GM18907 (cell line): ENCODE data around the gene PODXL2.

ENCODE experiments used
- ATAC-seq: cut with Tn5 transposase; IDR thresholded peaks from one replicate; pipeline ENCODE4 v1.9.1; 2021; ENCODE audit warnings: mild to moderate bottlenecking, moderate library complexity; ENCODE audit not compliant: unreplicated experiment

Gene PODXL2

DNA sequence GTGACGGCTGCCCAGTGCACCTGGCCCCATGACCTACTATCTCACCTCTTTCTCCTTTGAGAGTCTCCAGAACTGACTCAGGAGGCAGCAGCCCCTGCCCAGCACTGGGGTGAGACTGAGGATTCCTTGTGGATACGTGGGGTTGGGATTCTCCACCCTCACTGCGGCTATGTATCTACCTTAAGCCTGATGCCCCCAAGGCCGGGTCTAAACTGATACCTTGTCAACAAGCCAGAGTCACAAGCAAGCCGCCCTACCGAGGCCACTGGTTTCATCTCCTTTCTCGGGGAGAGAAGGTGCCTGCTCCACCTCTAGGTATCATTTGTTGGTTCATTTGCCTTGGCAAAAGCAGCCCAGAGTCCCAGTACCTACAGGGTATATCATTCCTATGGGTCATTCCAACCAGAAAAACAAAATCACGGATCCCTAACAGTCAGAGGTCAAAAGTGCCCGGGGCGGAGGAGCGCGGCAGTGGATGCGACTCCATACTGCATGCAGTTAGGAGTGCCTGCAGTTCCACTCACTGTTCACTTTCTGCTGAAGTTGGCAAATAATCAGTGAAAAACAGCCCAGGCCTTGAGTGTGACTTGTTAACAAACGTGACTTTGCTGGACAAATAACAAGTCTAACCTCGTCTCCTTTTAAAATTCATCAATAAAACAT is 91.3 kb downstream of the PODXL2 start:
- no peak for ATAC-seq

DNA sequence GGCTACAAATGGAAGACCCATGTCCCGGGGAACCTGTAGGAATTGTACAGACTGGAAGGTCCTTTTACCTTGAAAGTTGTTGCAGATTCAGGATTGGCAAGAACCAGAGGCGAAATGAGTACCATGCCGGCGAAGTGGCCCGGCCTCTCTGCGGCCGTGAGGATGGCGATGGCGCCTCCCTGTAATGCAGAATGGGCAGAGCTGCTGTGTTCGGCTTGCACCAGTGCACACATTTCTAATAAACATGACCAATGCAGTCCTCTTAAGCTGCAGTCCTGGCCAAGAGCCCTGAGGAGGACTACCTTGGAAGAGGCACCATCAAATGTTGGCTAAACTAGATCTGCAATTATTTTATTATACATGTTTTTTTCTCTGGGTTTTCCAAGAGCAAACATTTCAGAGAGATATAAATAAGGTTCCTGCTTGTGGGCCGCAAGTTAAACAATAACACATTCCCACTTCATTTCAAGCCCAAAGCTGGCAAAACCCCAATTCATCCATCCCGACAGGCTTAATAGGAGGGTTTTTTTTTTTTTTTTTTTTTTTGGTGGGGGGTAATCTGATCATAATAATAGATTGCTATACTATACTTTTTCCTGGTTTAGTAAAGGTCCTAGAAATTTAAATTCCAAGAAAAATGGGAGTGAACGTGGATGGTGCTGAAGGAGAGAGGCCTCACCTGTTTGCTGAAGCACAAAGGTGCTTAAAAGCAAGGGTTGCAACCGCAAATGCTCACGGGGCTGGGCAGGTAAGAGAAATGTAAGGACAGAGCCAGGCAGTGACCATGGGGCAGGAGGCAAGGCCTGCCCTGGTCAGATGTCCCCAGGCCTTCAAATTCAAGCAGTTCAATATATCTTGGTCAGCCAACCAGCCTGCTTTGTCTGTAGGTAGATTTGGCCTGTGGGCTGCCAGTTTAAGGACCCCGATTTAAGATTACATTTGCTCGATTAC is 92.3 kb downstream of the PODXL2 start:
- ATAC-seq, result no peak

DNA sequence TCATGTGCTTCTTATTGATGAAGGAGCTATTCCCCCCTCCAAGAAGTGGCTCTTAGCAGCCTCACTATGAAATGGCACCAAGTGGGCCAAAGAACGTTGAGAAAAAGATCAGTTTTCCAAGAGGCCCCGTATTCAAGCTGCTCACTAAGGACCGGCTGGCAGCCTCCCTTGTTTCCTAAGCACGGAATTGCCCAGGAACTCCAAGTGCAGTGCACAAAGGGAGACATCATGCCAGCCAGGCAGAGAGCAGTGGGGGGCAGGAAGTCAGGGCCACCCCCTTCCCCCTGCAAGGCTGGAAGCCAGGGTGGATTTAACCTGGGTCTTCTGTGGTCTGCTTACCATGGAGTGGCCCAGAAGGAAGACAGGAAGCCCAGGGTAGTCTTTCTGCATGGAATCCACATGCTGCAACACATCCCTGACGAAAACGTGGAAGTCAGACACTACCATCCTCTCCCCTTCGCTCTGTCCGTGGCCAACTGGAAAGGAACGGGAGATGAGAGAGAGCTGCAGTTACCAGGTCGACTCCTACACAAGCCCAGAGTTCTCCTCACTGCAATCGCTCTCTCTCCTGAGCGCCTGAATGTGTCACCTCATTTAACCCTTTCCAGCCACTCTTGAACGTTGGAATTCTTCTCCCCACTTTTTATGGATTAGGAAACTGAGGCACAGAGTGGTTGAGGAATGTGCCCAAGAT is 93.3 kb downstream of the PODXL2 start:
- ATAC-seq, result no peak
